T-helper 9 cell (primary cell): ENCODE data around the gene SHISA6.
"Not testable (repeated sequence)": the region's sequence is repeated elsewhere in the genome, so short reads cannot be mapped to it uniquely, and the experiment has no call there.

Experiments used
- DNase-seq: peaks from one replicate; pipeline ENCODE4 v3.0.0-alpha.2; 2020

SHISA6 gene

GRCh38 chr17:11303773-11304394 lies 62.9 kb downstream of the SHISA6 start:
- DNase-seq: no peak

- DNase-seq: no peak
These were observed 63.6 kb downstream of the SHISA6 start for GRCh38 chr17:11304568-11304967.

- DNase-seq: no peak
These were observed 64.5 kb downstream of the SHISA6 start for GRCh38 chr17:11305524-11305923.

- DNase-seq: no peak
These were observed 67.5 kb downstream of the SHISA6 start for GRCh38 chr17:11308531-11308930.

GRCh38 chr17:11309033-11309432 lies 68.0 kb downstream of the SHISA6 start:
- DNase-seq: no peak

GRCh38 chr17:11309850-11310249 lies 68.8 kb downstream of the SHISA6 start:
- DNase-seq: no peak

- DNase-seq: not testable (repeated sequence)
These were observed 75.4 kb downstream of the SHISA6 start for GRCh38 chr17:11316451-11316850.

GRCh38 chr17:11318207-11318606 lies 77.2 kb downstream of the SHISA6 start:
- DNase-seq: no peak

- DNase-seq: no peak
These were observed 78.9 kb downstream of the SHISA6 start for GRCh38 chr17:11319894-11320293.

- no peak for DNase-seq
These were observed 83.0 kb downstream of the SHISA6 start for GRCh38 chr17:11324021-11324420.

- no peak for DNase-seq
These were observed 83.9 kb downstream of the SHISA6 start for GRCh38 chr17:11324846-11325420.

GRCh38 chr17:11326492-11326891 lies 85.5 kb downstream of the SHISA6 start:
- DNase-seq: no peak

GRCh38 chr17:11328770-11329169 lies 87.8 kb downstream of the SHISA6 start:
- no peak for DNase-seq

GRCh38 chr17:11330006-11330405 lies 89.0 kb downstream of the SHISA6 start:
- DNase-seq: no peak

GRCh38 chr17:11330826-11331225 lies 89.8 kb downstream of the SHISA6 start:
- no peak for DNase-seq

- DNase-seq: no peak
These were observed 90.8 kb downstream of the SHISA6 start for GRCh38 chr17:11331547-11332513.

GRCh38 chr17:11332706-11333105 lies 91.7 kb downstream of the SHISA6 start:
- no peak for DNase-seq

GRCh38 chr17:11334493-11334892 lies 93.5 kb downstream of the SHISA6 start:
- DNase-seq: no peak

GRCh38 chr17:11336290-11336689 lies 95.3 kb downstream of the SHISA6 start:
- DNase-seq: no peak

GRCh38 chr17:11340803-11341202 lies 99.8 kb downstream of the SHISA6 start:
- no peak for DNase-seq

- no peak for DNase-seq
These were observed 101.1 kb downstream of the SHISA6 start for GRCh38 chr17:11342138-11342537.

- no peak for DNase-seq
These were observed 108.1 kb downstream of the SHISA6 start for GRCh38 chr17:11349106-11349505.

GRCh38 chr17:11351479-11351878 lies 110.5 kb downstream of the SHISA6 start:
- DNase-seq: no peak

GRCh38 chr17:11353601-11354000 lies 112.6 kb downstream of the SHISA6 start:
- no peak for DNase-seq
